Thymus (tissue), 11 donors: ENCODE results near the gene INSM2. TPM values are rescaled to one million over a fixed set of nuclear protein-coding genes. Genes with fewer than 3 reads are reported as not detected.

Experiments used
- DNase-seq, 9 donors: peaks; one replicate each; pipeline ENCODE4 v3.0.0-alpha.2; 2013; ENCODE audit warnings: low spot score in 9 of 9, low read depth in 6 of 9, missing footprints in 1 of 9
- H3K27ac ChIP-seq, 2 donors: one replicate each; pipeline ENCODE4 v1.5.1; 2013; ENCODE audit warnings: control low read depth in 1 of 2, low read depth in 1 of 2, low read length in 1 of 2, mild to moderate bottlenecking in 1 of 2, moderate library complexity in 1 of 2
- H3K27me3 ChIP-seq, 2 donors: one replicate each; pipeline ENCODE4 v1.5.1; 2013; ENCODE audit warnings: low read length in 1 of 2; ENCODE audit not compliant: control insufficient read depth in 2 of 2, insufficient read depth in 1 of 2
- H3K36me3 ChIP-seq, 2 donors: one replicate each; pipeline ENCODE4 v1.5.1; 2013; ENCODE audit warnings: low read length in 1 of 2, mild to moderate bottlenecking in 1 of 2, moderate library complexity in 1 of 2; ENCODE audit not compliant: control insufficient read depth in 2 of 2, insufficient read depth in 2 of 2
- H3K4me1 ChIP-seq, 2 donors: one replicate each; pipeline ENCODE4 v1.5.1; 2013; ENCODE audit warnings: low read length in 2 of 2; ENCODE audit not compliant: control insufficient read depth in 2 of 2, insufficient read depth in 2 of 2
- H3K4me3 ChIP-seq, 2 donors: one replicate each; pipeline ENCODE4 v1.5.1; 2013; ENCODE audit warnings: low read length in 2 of 2, control low read depth in 1 of 2, mild to moderate bottlenecking in 1 of 2
- H3K9me3 ChIP-seq, 2 donors: one replicate each; pipeline ENCODE4 v1.5.1; 2013; ENCODE audit warnings: low read length in 1 of 2, mild to moderate bottlenecking in 1 of 2; ENCODE audit not compliant: control insufficient read depth in 2 of 2, insufficient read depth in 1 of 2
- WGBS: extraction: QIAGEN DNeasy Blood & Tissue Kit; methylation state at CpG from one replicate; pipeline ENCODE4 v1.1.7; 2013; 5-methylcytosine and 5-hydroxymethylcytosine counted together
- polyA plus RNA-seq: library from polyadenylated mRNA; stranded (reverse); fragments of 200-250 nt; gene quantifications from one replicate; pipeline ENCODE4 v1.2.3, GENCODE V29; 2013
- total RNA-seq: library from RNA; stranded (reverse); fragments of 120-200 nt; gene quantifications from one replicate; pipeline ENCODE4 v1.2.4, GENCODE V29; 2013
- donor health status: healthy.

Gene INSM2
- total and polyA plus RNA-seq, 2 donors, result 0.05 to 0.21 TPM

DNA sequence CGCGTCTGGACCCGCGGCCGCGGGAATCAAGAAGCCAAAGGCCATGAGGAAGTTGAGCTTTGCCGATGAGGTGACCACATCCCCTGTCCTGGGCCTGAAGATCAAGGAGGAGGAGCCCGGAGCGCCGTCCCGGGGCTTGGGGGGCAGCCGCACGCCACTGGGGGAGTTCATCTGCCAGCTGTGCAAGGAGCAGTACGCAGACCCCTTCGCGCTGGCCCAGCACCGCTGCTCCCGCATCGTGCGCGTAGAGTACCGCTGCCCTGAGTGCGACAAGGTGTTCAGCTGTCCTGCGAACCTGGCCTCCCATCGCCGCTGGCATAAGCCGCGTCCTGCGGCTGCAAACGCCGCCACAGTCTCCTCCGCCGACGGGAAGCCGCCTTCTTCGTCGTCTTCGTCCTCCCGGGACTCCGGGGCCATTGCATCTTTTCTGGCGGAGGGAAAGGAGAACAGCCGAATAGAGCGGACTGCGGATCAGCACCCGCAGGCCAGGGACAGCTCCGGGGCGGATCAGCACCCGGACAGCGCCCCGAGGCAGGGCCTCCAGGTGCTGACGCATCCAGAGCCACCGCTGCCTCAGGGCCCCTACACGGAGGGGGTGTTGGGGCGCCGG lies 1.0 kb downstream of the INSM2 start:
- H3K4me3 ChIP-seq, result peak overlapping the region in 1 of 2 donors; percentile 67
- DNase-seq, result peak; percentile 27 to 77 (median 51)
- peaks cover 47 to 67% of the 10 kb centered on the region in 2 donors for H3K27me3 ChIP-seq
- H3K36me3 ChIP-seq, result no peaks in the 10 kb centered on the region
- 4% methylated on average over 55 of the region's 55 CpGs for WGBS
- H3K27ac ChIP-seq, result no peak overlapping the region
- H3K4me1 ChIP-seq, result peaks cover 12 to 17% of the 10 kb centered on the region in 2 donors
- H3K9me3 ChIP-seq, result peaks cover 0 to 9% of the 10 kb centered on the region in 2 donors

DNA sequence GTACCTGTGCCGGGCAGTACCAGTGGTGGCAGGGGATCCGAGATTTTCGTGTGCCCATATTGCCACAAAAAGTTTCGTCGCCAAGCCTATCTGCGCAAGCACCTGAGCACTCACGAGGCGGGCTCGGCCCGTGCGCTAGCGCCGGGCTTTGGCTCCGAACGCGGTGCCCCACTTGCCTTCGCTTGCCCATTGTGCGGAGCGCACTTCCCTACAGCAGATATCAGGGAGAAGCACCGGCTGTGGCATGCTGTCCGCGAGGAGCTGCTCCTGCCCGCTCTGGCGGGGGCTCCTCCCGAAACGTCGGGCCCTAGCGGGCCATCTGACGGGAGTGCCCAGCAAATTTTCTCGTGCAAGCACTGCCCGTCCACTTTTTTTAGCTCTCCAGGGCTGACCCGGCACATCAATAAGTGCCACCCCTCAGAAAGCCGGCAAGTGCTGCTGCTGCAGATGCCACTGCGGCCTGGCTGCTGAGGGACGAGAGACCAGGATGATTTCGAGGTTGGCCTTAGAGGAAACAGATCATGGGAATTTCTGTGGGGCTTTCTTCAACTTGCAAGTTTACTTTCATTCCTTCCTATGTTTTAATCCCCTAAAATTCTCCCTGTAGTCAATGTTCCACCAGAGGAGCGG lies 1.6 kb downstream of the INSM2 start:
- peaks cover 45 to 62% of the 10 kb centered on the region in 2 donors for H3K27me3 ChIP-seq
- no peak for DNase-seq
- H3K27ac ChIP-seq, result no peak overlapping the region
- 15% methylated on average over 37 of the region's 37 CpGs for WGBS
- peaks cover 0 to 9% of the 10 kb centered on the region in 2 donors for H3K9me3 ChIP-seq
- H3K4me1 ChIP-seq, result peaks cover 12 to 17% of the 10 kb centered on the region in 2 donors
- no peak overlapping the region for H3K4me3 ChIP-seq
- H3K36me3 ChIP-seq, result no peaks in the 10 kb centered on the region

DNA sequence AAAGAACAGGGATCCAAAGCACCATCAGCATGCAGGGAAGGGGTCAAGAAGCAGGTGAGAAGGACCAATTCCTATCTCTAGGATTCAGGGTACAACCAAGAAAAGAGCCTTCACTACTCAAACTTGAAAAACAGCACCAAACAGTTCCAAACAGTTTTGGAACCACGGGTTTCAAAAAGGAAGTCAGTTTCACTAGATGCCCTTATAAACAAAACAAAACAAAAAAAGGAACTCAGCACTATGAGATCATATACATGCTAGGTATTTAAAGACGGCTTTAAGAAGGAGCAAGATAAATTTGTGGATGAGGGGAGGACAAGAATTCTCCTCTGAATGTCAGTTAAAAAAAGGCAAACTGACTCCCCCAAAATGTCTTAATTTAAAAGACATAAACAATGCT lies 6.0 kb downstream of the INSM2 start:
- Histone ChIP-seq H3K27me3 (peaks cover 19% of the 10 kb centered on the region in 2 donors), H3K36me3 (no peaks in the 10 kb centered on the region), H3K27ac (no peak overlapping the region), H3K4me1 (peaks cover 2 to 7% of the 10 kb centered on the region in 2 donors), H3K9me3 (peaks cover 0 to 7% of the 10 kb centered on the region in 2 donors), H3K4me3 (no peak overlapping the region)
- DNase-seq, result no peak
- WGBS, result 46% methylated on average over 2 of the region's 2 CpGs

DNA sequence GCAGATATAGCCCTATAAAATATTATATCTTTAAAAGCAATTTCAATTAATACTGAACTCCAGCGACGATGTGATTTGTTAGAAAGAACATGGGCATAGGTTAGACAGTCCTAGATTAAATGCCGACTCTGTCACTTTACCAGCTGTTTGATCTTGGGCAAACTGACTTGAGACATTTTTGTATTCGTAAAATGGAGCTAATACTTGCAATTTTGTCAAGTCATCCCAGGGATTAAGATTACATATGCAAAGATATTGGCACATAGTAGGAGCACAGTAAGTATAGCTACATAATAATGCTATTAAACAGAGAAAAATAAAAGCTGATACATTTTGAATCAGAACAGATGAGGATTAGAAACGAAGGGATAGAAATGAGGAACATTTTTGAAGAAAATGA lies 9.0 kb downstream of the INSM2 start:
- no peak for DNase-seq
- WGBS, result 98% methylated on average over 5 of the region's 5 CpGs
- H3K27me3 ChIP-seq, result no peaks in the 10 kb centered on the region
- H3K9me3 ChIP-seq, result no peaks in the 10 kb centered on the region
- H3K36me3 ChIP-seq, result no peaks in the 10 kb centered on the region
- H3K27ac ChIP-seq, result no peak overlapping the region
- no peaks in the 10 kb centered on the region for H3K4me1 ChIP-seq
- no peak overlapping the region for H3K4me3 ChIP-seq

DNA sequence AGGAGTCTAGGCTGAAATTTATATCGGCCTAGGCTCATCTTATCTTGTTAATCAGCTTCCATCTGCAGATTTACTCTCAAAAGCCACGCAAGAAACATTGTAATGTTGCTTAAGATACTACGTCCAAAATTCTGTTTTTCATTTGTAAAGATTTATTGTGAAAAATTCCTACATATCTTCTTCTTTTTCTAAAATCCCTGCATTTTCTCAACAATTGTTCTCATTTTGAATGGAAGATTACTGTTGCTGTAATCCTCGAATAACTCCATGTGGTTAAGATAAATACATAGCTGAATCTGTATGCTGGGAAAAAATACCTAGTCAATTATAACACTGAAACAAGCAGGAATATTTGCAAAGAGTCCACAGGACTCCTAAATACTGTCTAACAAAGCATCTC lies 15.6 kb downstream of the INSM2 start:
- 96% methylated on average over 4 of the region's 4 CpGs for WGBS
- H3K27me3 ChIP-seq, result no peaks in the 10 kb centered on the region
- H3K36me3 ChIP-seq, result no peaks in the 10 kb centered on the region
- no peaks in the 10 kb centered on the region for H3K4me1 ChIP-seq
- no peaks in the 10 kb centered on the region for H3K9me3 ChIP-seq
- no peak for DNase-seq
- H3K27ac ChIP-seq, result no peak overlapping the region
- H3K4me3 ChIP-seq, result no peak overlapping the region

DNA sequence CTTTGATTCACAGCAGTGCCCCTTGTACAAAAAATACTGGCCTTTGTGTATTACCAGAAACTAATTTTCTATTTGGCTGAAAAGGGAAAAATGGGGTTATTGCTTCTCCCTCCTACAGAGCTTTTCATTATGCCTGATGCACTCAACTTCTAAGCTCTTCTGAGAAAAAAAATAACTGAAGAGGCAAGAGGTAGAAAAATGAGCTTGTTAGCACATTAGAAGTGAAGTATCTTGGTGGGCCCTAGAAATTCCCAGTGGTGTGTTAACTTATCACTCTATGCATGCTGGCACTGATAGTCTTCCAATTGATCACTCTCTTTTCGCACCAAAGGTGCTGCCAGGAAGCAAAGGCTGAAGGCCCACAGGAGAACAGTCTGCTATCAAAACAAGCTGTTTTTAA lies 17.1 kb downstream of the INSM2 start:
- Histone ChIP-seq H3K27me3 (no peaks in the 10 kb centered on the region), H3K4me1 (no peaks in the 10 kb centered on the region), H3K9me3 (no peaks in the 10 kb centered on the region), H3K4me3 (no peak overlapping the region), H3K27ac (no peak overlapping the region), H3K36me3 (no peaks in the 10 kb centered on the region)
- no peak for DNase-seq
- 100% methylated on average over 1 of the region's 1 CpG for WGBS

DNA sequence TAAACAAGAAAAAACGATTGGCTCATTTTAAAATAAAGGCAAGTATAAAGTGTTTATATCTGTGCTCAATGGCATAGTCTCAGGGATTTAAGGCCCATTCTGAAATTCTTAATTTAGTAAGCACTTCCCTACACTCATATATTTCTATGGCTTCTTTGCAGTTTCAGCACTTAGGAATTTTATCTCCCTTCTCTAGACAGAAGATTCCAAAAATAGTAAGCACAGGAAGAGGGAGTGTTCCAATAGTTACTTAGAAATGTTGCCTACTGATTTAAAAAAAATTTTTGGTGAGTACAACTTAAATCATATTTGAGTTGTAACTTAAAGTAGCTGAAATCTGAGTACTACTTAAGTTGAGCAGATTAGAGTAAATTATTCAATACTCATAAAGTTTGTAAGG lies 19.8 kb downstream of the INSM2 start:
- Histone ChIP-seq H3K36me3 (no peaks in the 10 kb centered on the region), H3K27ac (no peak overlapping the region), H3K9me3 (no peaks in the 10 kb centered on the region), H3K27me3 (no peaks in the 10 kb centered on the region), H3K4me1 (no peaks in the 10 kb centered on the region), H3K4me3 (no peak overlapping the region)
- no peak for DNase-seq
- WGBS, result 94% methylated on average over 1 of the region's 1 CpG

DNA sequence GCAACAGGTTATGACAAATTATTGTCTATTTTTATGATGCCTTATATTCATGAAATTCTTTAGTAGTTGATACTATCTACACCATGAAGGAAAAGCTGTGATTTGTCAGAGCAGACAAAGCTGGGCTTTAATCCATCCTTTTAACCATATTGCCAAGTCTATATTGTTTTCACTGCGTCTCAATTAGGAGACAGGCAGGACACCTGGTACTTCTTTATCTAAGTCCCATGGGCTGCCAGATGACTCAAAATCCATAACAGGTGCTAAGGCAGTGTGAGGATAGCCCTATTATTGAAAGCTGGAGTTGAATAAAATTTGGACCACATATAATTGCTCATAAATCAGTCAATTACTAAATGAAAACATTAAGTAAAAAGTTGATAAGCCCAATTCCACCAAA lies 22.6 kb downstream of the INSM2 start:
- 96% methylated on average over 1 of the region's 1 CpG for WGBS
- Histone ChIP-seq H3K36me3 (no peaks in the 10 kb centered on the region), H3K27me3 (no peaks in the 10 kb centered on the region), H3K9me3 (no peaks in the 10 kb centered on the region), H3K4me1 (no peaks in the 10 kb centered on the region), H3K4me3 (no peak overlapping the region), H3K27ac (no peak overlapping the region)
- DNase-seq, result no peak

DNA sequence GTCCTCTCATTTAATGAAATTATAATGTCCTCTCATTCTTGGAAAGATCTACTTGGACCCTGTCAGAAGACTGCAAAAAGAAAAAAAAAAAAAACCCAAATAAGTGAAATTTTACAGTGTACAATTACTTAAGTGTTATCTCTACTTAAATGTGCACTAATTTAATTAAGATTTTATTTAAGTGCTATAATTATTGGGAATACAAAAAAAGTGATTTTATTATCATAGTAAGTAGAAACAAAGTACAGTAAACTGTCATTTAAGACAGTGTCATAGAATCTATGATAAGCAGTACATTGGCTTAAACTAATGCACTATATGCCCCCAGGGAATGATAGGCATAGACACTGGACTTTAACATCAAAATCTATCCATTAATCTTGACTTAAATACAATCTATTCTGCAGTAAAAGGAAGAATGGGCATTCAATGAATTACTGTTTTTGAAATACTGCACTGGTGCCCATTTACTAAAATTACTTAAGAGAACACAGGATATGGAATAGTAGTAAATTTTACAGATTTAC lies 23.3 kb downstream of the INSM2 start:
- Histone ChIP-seq H3K27me3 (no peaks in the 10 kb centered on the region), H3K4me1 (no peaks in the 10 kb centered on the region), H3K9me3 (no peaks in the 10 kb centered on the region), H3K27ac (no peak overlapping the region), H3K36me3 (no peaks in the 10 kb centered on the region), H3K4me3 (no peak overlapping the region)
- no peak for DNase-seq
